Activated CD4-positive, alpha-beta T cell treated with anti-CD3 and anti-CD28 coated beads, Interleukin-2, amount 10 ng/mL, durations not matched to agents 7 days and 5 days (primary cell): Measurements from ENCODE around the gene ISG15. TPM values are rescaled to one million over a fixed set of nuclear protein-coding genes. Genes with fewer than 3 reads are reported as not detected.

Source experiments
- CTCF ChIA-PET: fragments of 350-600 bp; sonication (Branson Sonifier 250); formaldehyde crosslinking; loops from one replicate; lab custom pipeline; 2021; ENCODE audit warnings: antibody characterized with exemption; lab: Charles Lee
- POLR2A ChIA-PET: fragments of 350-600 bp; sonication (Branson Sonifier 250); formaldehyde crosslinking; loops from one replicate; lab custom pipeline; 2021; ENCODE audit warnings: antibody characterized with exemption; lab: Charles Lee
- DNase-seq: peaks from one replicate; pipeline ENCODE4 v3.0.0-alpha.2; 2020
- H3K27ac Mint-ChIP-seq: one replicate; pipeline ENCODE4 v1.8.0; 2021; ENCODE audit warnings: mild to moderate bottlenecking, moderate library complexity, mixed read lengths
- H3K27me3 Mint-ChIP-seq: one replicate; pipeline ENCODE4 v1.8.0; 2021; ENCODE audit warnings: mixed read lengths
- H3K36me3 Mint-ChIP-seq: one replicate; pipeline ENCODE4 v1.8.0; 2021; ENCODE audit warnings: low read depth, mixed read lengths
- H3K4me1 Mint-ChIP-seq: one replicate; pipeline ENCODE4 v1.8.0; 2021; ENCODE audit warnings: mixed read lengths
- H3K4me3 Mint-ChIP-seq: one replicate; pipeline ENCODE4 v1.8.0; 2021; ENCODE audit warnings: mild to moderate bottlenecking, moderate library complexity, mixed read lengths
- H3K9me3 Mint-ChIP-seq: one replicate; pipeline ENCODE4 v1.8.0; 2021; ENCODE audit warnings: mixed read lengths
- total RNA-seq, 2 experiments: library from RNA; stranded (reverse); gene quantifications; one replicate each; pipeline ENCODE4 v1.2.3, GENCODE V29; 2021

The ISG15 gene
- total RNA-seq, 2 experiments from 2014 or later = 237 to 332 TPM

GRCh38 chr1:1042835-1043234 is 29.5 kb downstream of the ISG15 start:
- H3K4me1 Mint-ChIP-seq = peaks cover 12% of the 10 kb centered on the region
- H3K36me3 Mint-ChIP-seq = no peaks in the 10 kb centered on the region
- no peaks in the 10 kb centered on the region for H3K9me3 Mint-ChIP-seq
- no peak for DNase-seq
- peaks cover 15% of the 10 kb centered on the region for H3K27me3 Mint-ChIP-seq
- H3K27ac Mint-ChIP-seq = no peak overlapping the region
- POLR2A ChIA-PET = no interaction called here
- CTCF ChIA-PET = interaction anchor here (1.1 kb wide), 1 partner anchor 17 kb away, joined by 4 read pairs; no protein-coding TSS in a partner anchor
- H3K4me3 Mint-ChIP-seq = no peak overlapping the region

GRCh38 chr1:1043411-1043810 is 30.1 kb downstream of the ISG15 start:
- Mint-ChIP-seq H3K36me3 (no peaks in the 10 kb centered on the region), H3K9me3 (no peaks in the 10 kb centered on the region), H3K27ac (no peak overlapping the region), H3K4me1 (peaks cover 12% of the 10 kb centered on the region), H3K27me3 (peaks cover 13% of the 10 kb centered on the region), H3K4me3 (no peak overlapping the region)
- ChIA-PET POLR2A (no interaction called here), CTCF (interaction anchor here (0.9 to 1.1 kb wide), 2 partner anchors 10 to 16 kb away, joined by 3 to 4 read pairs; no protein-coding TSS in a partner anchor)
- no peak for DNase-seq

GRCh38 chr1:1043921-1044320 is 30.6 kb downstream of the ISG15 start:
- no peaks in the 10 kb centered on the region for H3K36me3 Mint-ChIP-seq
- H3K27me3 Mint-ChIP-seq = peaks cover 8% of the 10 kb centered on the region
- no peaks in the 10 kb centered on the region for H3K9me3 Mint-ChIP-seq
- peaks cover 9% of the 10 kb centered on the region for H3K4me1 Mint-ChIP-seq
- CTCF ChIA-PET = interaction anchor here (0.9 to 1.1 kb wide), 2 partner anchors 10 to 16 kb away, joined by 3 to 4 read pairs; no protein-coding TSS in a partner anchor
- POLR2A ChIA-PET = no interaction called here
- no peak for DNase-seq
- no peak overlapping the region for H3K4me3 Mint-ChIP-seq
- H3K27ac Mint-ChIP-seq = no peak overlapping the region

DNA sequence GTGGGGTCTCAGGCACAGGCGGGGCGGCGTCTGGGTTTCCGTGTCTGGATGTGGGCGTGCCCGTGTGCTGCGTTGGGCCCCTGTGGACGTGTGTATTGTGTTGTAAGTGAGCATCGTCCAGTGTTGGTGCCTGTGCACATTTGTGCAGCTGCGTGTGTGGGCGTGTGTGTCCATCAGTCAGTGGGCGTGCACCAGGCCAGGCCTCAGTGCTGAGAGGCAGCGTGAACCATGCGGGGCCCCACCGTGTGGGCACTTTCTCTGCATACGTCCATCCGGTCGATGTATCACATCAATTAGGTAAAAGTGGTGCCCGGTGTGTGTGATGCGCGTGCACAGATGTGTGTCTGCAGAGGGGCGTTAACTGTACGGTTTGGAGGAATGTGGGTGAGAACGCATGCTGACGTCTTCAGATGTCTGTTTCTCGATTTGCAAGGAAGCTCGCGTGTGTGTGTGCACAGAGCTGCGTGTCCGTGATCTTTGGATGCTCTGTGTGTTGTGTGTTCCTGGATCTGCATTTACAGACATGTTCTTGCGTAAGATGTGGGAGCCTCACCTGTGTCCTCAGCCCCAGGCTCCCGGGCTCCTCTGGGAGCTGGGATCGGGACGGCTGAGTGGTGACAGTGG is 31.3 kb downstream of the ISG15 start:
- H3K9me3 Mint-ChIP-seq = no peaks in the 10 kb centered on the region
- CTCF ChIA-PET = interaction anchor here (0.7 kb wide), 1 partner anchor 11 kb away, joined by 3 read pairs; no protein-coding TSS in a partner anchor
- H3K4me3 Mint-ChIP-seq = no peak overlapping the region
- POLR2A ChIA-PET = no interaction called here
- peaks cover 1% of the 10 kb centered on the region for H3K27me3 Mint-ChIP-seq
- H3K36me3 Mint-ChIP-seq = no peaks in the 10 kb centered on the region
- no peak for DNase-seq
- H3K4me1 Mint-ChIP-seq = peaks cover 3% of the 10 kb centered on the region
- H3K27ac Mint-ChIP-seq = no peak overlapping the region

DNA sequence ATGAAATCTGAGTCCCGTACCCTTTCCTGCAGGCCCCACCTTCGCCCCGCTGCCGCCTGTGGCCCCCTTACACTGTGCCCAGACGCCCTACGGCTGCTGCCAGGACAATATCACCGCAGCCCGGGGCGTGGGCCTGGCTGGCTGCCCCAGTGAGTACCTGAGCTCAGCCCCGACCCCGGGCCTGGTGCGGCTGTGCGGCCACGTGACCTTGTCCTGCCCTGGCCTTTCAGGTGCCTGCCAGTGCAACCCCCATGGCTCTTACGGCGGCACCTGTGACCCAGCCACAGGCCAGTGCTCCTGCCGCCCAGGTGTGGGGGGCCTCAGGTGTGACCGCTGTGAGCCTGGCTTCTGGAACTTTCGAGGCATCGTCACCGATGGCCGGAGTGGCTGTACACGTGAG is 31.8 kb downstream of the ISG15 start:
- Mint-ChIP-seq H3K9me3 (no peaks in the 10 kb centered on the region), H3K4me3 (no peak overlapping the region), H3K36me3 (no peaks in the 10 kb centered on the region), H3K4me1 (no peaks in the 10 kb centered on the region), H3K27ac (no peak overlapping the region), H3K27me3 (no peaks in the 10 kb centered on the region)
- no peak for DNase-seq
- POLR2A ChIA-PET = no interaction called here
- CTCF ChIA-PET = no interaction called here

- no peaks in the 10 kb centered on the region for H3K36me3 Mint-ChIP-seq
- H3K4me1 Mint-ChIP-seq = no peaks in the 10 kb centered on the region
- H3K4me3 Mint-ChIP-seq = no peak overlapping the region
- no peak overlapping the region for H3K27ac Mint-ChIP-seq
- no peaks in the 10 kb centered on the region for H3K27me3 Mint-ChIP-seq
- POLR2A ChIA-PET = no interaction called here
- CTCF ChIA-PET = no interaction called here
- no peak for DNase-seq
- H3K9me3 Mint-ChIP-seq = no peaks in the 10 kb centered on the region
Observed at GRCh38 chr1:1046243-1046642, 32.9 kb downstream of the ISG15 start.

GRCh38 chr1:1046767-1047166 is 33.5 kb downstream of the ISG15 start:
- Mint-ChIP-seq H3K9me3 (no peaks in the 10 kb centered on the region), H3K36me3 (no peaks in the 10 kb centered on the region), H3K4me1 (no peaks in the 10 kb centered on the region), H3K27ac (no peak overlapping the region), H3K4me3 (no peak overlapping the region), H3K27me3 (no peaks in the 10 kb centered on the region)
- no peak for DNase-seq
- ChIA-PET POLR2A (no interaction called here), CTCF (no interaction called here)

DNA sequence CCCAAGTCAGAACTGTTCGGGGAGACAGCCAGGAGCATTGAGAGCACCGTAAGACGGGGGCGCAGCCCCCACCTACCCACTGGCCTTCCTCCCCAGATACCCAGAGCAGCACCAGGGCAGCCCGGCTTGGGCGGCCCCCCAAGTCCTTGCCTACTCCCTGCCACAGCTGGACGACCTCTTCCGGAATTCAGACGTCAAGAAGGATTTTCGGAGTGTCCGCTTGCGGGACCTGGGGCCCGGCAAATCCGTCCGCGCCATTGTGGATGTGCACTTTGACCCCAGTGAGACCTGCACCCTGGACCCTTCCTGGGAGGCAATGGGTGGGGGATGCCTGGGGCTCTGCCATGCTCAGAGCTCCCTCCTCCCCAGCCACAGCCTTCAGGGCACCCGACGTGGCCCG is 34.1 kb downstream of the ISG15 start:
- ChIA-PET CTCF (interaction anchor here (1.2 kb wide), 1 partner anchor 17 kb away, joined by 3 read pairs; no protein-coding TSS in a partner anchor), POLR2A (no interaction called here)
- Mint-ChIP-seq H3K27ac (no peak overlapping the region), H3K4me3 (no peak overlapping the region), H3K9me3 (peaks cover 3% of the 10 kb centered on the region), H3K27me3 (no peaks in the 10 kb centered on the region), H3K36me3 (no peaks in the 10 kb centered on the region), H3K4me1 (no peaks in the 10 kb centered on the region)
- DNase-seq = no peak

DNA sequence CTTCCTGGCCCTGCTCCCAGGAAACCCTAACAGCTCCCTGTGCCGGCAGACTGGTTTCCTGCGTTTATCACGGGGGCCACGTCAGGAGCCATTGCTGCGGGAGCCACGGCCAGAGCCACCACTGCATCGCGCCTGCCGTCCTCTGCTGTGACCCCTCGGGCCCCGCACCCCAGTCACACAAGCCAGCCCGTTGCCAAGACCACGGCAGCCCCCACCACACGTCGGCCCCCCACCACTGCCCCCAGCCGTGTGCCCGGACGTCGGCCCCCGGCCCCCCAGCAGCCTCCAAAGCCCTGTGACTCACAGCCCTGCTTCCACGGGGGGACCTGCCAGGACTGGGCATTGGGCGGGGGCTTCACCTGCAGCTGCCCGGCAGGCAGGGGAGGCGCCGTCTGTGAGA is 34.7 kb downstream of the ISG15 start:
- H3K27me3 Mint-ChIP-seq = no peaks in the 10 kb centered on the region
- peaks cover 7% of the 10 kb centered on the region for H3K9me3 Mint-ChIP-seq
- no peaks in the 10 kb centered on the region for H3K36me3 Mint-ChIP-seq
- no peak overlapping the region for H3K27ac Mint-ChIP-seq
- H3K4me3 Mint-ChIP-seq = no peak overlapping the region
- ChIA-PET CTCF (interaction anchor here (1.2 kb wide), 1 partner anchor 16 kb away, joined by 3 read pairs; no protein-coding TSS in a partner anchor), POLR2A (interaction anchor here (0.5 kb wide), 1 partner anchor 28 kb away, joined by 3 read pairs; no protein-coding TSS in a partner anchor)
- no peaks in the 10 kb centered on the region for H3K4me1 Mint-ChIP-seq
- DNase-seq = no peak

DNA sequence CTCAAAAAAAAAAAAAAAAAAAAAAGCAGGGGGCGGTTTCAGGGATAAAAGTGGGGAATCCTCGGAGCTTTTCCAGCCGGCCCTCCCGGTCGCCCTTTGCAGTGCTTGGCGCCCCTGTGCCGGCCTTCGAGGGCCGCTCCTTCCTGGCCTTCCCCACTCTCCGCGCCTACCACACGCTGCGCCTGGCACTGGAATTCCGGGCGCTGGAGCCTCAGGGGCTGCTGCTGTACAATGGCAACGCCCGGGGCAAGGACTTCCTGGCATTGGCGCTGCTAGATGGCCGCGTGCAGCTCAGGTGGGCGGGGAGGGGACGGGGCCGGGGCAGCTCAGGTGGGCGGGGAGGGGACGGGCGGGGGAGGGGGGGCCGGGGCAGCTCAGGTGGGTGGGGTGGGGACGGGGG is 35.5 kb downstream of the ISG15 start:
- CTCF ChIA-PET = interaction anchor here (1.0 kb wide), 1 partner anchor 10 kb away, joined by 3 read pairs; no protein-coding TSS in a partner anchor
- Mint-ChIP-seq H3K4me3 (no peak overlapping the region), H3K27ac (no peak overlapping the region), H3K9me3 (peaks cover 7% of the 10 kb centered on the region), H3K4me1 (no peaks in the 10 kb centered on the region), H3K36me3 (no peaks in the 10 kb centered on the region), H3K27me3 (no peaks in the 10 kb centered on the region)
- POLR2A ChIA-PET = interaction anchor here (0.5 kb wide), 1 partner anchor 28 kb away, joined by 3 read pairs; no protein-coding TSS in a partner anchor
- DNase-seq = no peak

GRCh38 chr1:1049318-1050165 is 36.2 kb downstream of the ISG15 start:
- H3K36me3 Mint-ChIP-seq = no peaks in the 10 kb centered on the region
- CTCF ChIA-PET = interaction anchor here (1.0 kb wide), 1 partner anchor 11 kb away, joined by 3 read pairs; no protein-coding TSS in a partner anchor
- POLR2A ChIA-PET = no interaction called here
- DNase-seq = no peak
- peaks cover 7% of the 10 kb centered on the region for H3K9me3 Mint-ChIP-seq
- no peaks in the 10 kb centered on the region for H3K4me1 Mint-ChIP-seq
- H3K27me3 Mint-ChIP-seq = no peaks in the 10 kb centered on the region
- no peak overlapping the region for H3K27ac Mint-ChIP-seq
- no peak overlapping the region for H3K4me3 Mint-ChIP-seq

DNA sequence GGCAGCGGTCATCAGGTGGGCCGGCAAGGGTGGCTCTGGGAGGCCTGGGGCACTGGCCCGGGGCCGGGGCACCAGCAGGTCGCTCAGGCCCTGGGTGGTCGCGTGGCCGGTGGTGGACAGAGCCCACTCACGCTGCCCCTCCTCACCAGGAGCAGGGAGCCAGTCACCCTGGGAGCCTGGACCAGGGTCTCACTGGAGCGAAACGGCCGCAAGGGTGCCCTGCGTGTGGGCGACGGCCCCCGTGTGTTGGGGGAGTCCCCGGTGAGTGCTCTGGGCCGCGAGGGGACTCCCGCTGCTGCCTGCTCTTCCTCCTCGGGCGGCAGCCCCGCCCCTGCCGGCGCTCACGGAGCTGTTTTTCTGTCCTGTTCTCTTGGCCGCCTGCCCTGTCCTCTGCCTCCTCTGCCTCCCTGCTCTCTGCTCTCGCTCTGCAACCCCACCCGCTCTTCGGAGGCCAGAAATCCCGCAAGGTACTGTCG is 37.3 kb downstream of the ISG15 start:
- H3K27me3 Mint-ChIP-seq = no peaks in the 10 kb centered on the region
- H3K4me3 Mint-ChIP-seq = no peak overlapping the region
- H3K36me3 Mint-ChIP-seq = no peaks in the 10 kb centered on the region
- no peak overlapping the region for H3K27ac Mint-ChIP-seq
- CTCF ChIA-PET = no interaction called here
- peaks cover 7% of the 10 kb centered on the region for H3K9me3 Mint-ChIP-seq
- DNase-seq = no peak
- POLR2A ChIA-PET = no interaction called here
- H3K4me1 Mint-ChIP-seq = no peaks in the 10 kb centered on the region
